IPS-15b (cell line): Measurements from ENCODE around the gene PCDHB9.
"Not testable (repeated sequence)": the region's sequence is repeated elsewhere in the genome, so short reads cannot be mapped to it uniquely, and the experiment has no call there.

Experiments
- H3K27me3 ChIP-seq: one replicate; pipeline ENCODE4 v1.6.1; 2013; ENCODE audit warnings: low read length; ENCODE audit not compliant: control insufficient read depth, insufficient read depth
- H3K36me3 ChIP-seq: one replicate; pipeline ENCODE4 v1.6.1; 2013; ENCODE audit warnings: low read length; ENCODE audit not compliant: control insufficient read depth, insufficient read depth
- H3K4me1 ChIP-seq: one replicate; pipeline ENCODE4 v1.6.1; 2013; ENCODE audit warnings: mild to moderate bottlenecking, low read length; ENCODE audit not compliant: control insufficient read depth, insufficient read depth
- H3K4me3 ChIP-seq: one replicate; pipeline ENCODE4 v1.5.1; 2013; ENCODE audit warnings: low read depth, low read length
- H3K9ac ChIP-seq: one replicate; pipeline ENCODE4 v1.6.1; 2013; ENCODE audit warnings: low read depth, mild to moderate bottlenecking, low read length
- H3K9me3 ChIP-seq: one replicate; pipeline ENCODE4 v1.6.1; 2013; ENCODE audit warnings: mild to moderate bottlenecking, low read length; ENCODE audit not compliant: control insufficient read depth, insufficient read depth

PCDHB9 gene

GRCh38 chr5:141223112-141223783, 36.3 kb downstream of the PCDHB9 start, which contains the start of gene PCDHB14:
Gene PCDHB14, plus strand, starts transcription at chr5:141223343. Its CDS starts 163 bp downstream, at chr5:141223506.
- Histone ChIP-seq H3K36me3 (no peaks in the 10 kb centered on the region), H3K9me3 (no peaks in the 10 kb centered on the region), H3K4me3 (no peak within 1 kb of the TSS), H3K9ac (no peak within 1 kb of the TSS), H3K4me1 (no peaks in the 10 kb centered on the region), H3K27me3 (no peaks in the 10 kb centered on the region)

- H3K9ac ChIP-seq, H3K4me1 ChIP-seq, H3K4me3 ChIP-seq, H3K9me3 ChIP-seq, H3K27me3 ChIP-seq, H3K36me3 ChIP-seq: not testable (repeated sequence)
Observed at GRCh38 chr5:141224844-141225243, 37.9 kb downstream of the PCDHB9 start.

- H3K4me1 ChIP-seq, H3K27me3 ChIP-seq, H3K4me3 ChIP-seq, H3K9ac ChIP-seq, H3K36me3 ChIP-seq, H3K9me3 ChIP-seq: not testable (repeated sequence)
Observed at GRCh38 chr5:141225421-141225820, 38.5 kb downstream of the PCDHB9 start.

GRCh38 chr5:141234109-141234667, 47.2 kb downstream of the PCDHB9 start:
- Histone ChIP-seq H3K36me3 (peaks cover 2% of the 10 kb centered on the region), H3K9me3 (peaks cover 6% of the 10 kb centered on the region), H3K4me3 (no peak overlapping the region), H3K27me3 (no peaks in the 10 kb centered on the region), H3K4me1 (no peaks in the 10 kb centered on the region), H3K9ac (no peak overlapping the region)

GRCh38 chr5:141235922-141236321, 49.0 kb downstream of the PCDHB9 start:
- H3K9me3 ChIP-seq = not testable (repeated sequence)

GRCh38 chr5:141236516-141237313, 49.8 kb downstream of the PCDHB9 start:
- no peaks in the 10 kb centered on the region for H3K27me3 ChIP-seq
- no peak overlapping the region for H3K9ac ChIP-seq
- H3K4me3 ChIP-seq = no peak overlapping the region
- peaks cover 10% of the 10 kb centered on the region for H3K9me3 ChIP-seq
- no peaks in the 10 kb centered on the region for H3K4me1 ChIP-seq
- H3K36me3 ChIP-seq = peaks cover 2% of the 10 kb centered on the region

More at GRCh38 chr5:141235922-141236321, 49.0 kb downstream of the PCDHB9 start:
- H3K4me1 ChIP-seq, H3K36me3 ChIP-seq, H3K9ac ChIP-seq, H3K4me3 ChIP-seq, H3K27me3 ChIP-seq: not testable (repeated sequence)
